GM12865 (cell line): ENCODE results near the gene AP1B1.

Experiments used
- DNase-seq: peaks from one replicate; pipeline ENCODE4 v3.0.0; 2010; ENCODE audit warnings: low read depth
- H3K4me3 ChIP-seq: 2 replicates; pipeline ENCODE4 v1.5.1; 2011; ENCODE audit warnings: mild to moderate bottlenecking, low read depth, low read length, control low read depth
- TF ChIP-seq, protein P1 (sequence below): IDR thresholded peaks from 2 replicates; pipeline ENCODE4 v1.5.1; 2011; ENCODE audit warnings: low read length, control low read depth, low read depth, inconsistent platforms; ENCODE audit not compliant: insufficient read depth; ENCODE audit errors: missing control alignments

AP1B1 gene

DNA sequence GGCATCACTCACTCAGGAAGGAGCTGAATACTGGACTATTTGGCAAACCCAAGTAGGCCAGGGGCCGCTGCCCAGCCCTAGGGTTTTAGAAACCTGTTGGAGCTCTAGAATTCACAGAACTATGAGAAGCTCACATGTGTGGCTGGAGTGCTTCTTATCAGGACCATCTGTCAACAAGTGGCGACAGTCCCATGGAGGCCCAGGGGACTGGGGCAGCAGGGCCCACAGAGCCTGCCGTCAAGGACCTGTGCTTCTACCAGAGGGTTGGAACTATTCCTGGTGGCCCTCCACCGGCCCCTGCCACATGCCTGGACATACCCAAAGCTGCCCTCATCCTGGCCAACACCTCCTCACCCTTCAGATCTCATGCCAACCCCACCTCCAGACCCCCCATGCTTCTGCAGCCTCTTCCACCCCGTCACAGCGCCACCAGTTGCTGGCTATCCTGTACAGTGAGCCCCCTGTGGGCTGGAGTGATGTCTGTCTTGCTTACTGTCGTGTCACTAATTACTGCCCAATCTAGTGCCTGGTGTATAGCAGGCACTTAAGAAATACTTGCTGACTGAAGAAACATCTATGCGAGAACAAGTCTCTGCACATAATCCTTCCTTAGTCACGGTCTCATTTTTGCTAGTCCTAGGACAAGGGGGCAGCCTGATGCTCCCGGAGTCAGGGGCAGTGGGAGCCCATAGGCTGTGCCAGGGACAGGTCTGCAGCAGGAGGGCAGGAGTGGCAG, 45.6 kb downstream of the AP1B1 start:
- TF ChIP-seq, protein P1, sequence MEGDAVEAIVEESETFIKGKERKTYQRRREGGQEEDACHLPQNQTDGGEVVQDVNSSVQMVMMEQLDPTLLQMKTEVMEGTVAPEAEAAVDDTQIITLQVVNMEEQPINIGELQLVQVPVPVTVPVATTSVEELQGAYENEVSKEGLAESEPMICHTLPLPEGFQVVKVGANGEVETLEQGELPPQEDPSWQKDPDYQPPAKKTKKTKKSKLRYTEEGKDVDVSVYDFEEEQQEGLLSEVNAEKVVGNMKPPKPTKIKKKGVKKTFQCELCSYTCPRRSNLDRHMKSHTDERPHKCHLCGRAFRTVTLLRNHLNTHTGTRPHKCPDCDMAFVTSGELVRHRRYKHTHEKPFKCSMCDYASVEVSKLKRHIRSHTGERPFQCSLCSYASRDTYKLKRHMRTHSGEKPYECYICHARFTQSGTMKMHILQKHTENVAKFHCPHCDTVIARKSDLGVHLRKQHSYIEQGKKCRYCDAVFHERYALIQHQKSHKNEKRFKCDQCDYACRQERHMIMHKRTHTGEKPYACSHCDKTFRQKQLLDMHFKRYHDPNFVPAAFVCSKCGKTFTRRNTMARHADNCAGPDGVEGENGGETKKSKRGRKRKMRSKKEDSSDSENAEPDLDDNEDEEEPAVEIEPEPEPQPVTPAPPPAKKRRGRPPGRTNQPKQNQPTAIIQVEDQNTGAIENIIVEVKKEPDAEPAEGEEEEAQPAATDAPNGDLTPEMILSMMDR, result no peak
- no peak for DNase-seq
- H3K4me3 ChIP-seq, result no peak overlapping the region

DNA sequence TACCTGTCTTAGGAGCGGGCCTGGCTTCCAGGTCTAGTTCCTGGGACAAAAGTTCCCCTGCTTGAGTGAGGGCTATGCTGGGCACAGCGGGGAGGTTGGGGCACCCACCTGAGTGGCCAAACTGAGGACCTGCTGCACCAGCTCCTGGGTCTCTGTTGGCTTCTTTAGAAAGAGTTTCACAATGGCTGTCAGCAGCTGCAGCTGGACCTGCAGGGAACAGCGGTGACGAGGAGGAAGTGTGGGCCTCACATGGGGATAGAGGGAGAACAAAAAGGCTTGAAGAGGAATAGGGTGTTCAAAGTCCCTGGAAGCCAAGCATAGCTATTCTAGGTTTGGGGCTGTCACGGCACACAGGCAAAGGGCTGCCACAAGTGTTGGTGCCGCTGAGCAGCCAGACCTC, 46.2 kb downstream of the AP1B1 start:
- no peak for DNase-seq

GRCh38 chr22:29341849-29342127, 46.6 kb downstream of the AP1B1 start:
- no peak overlapping the region for H3K4me3 ChIP-seq
- TF ChIP-seq, protein P1, result no peak
- no peak for DNase-seq

More for the DNA sequence above, 46.2 kb downstream of the AP1B1 start:
- TF ChIP-seq, protein P1, result no peak
- H3K4me3 ChIP-seq, result no peak overlapping the region

DNA sequence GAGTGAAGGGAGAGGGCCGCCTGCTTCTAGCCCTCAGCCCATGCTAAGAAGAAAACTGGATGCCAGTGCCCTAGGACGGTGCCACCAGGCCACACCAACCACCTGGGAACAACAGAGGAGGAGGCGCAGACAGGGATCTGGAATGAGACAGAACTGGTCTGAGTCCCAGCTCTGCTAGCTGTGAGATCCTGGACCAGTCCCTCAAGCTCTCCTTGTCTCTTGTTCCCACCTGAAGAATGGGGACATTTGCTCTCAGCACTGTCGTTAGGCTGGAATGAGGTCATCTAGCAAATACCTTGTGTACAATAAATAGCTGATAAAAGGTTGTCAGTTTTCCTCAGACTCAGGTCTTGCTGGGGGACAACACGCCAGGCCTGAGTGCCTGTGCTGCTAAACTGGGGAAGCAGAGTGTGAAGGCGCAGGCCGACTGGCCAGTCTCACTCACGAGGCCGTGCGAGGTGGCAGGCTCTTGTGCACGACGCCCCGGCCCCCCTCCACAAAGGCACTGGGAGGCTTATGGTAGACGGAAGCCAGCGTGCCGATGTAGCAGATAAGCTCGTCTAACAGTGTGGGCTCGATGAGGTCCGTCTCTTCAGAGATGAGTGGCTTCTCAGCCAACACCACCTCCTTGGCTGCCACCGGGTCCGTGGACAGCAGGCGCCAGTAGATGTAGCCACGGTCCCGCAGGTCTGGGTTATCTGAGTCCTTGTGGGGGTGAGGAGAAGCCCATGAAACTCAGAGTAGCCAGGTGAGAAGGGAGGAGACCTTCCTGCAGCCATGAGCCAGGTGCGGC, 47.1 kb downstream of the AP1B1 start:
- H3K4me3 ChIP-seq, result no peak overlapping the region
- DNase-seq, result no peak
- TF ChIP-seq, protein P1, result no peak

- H3K4me3 ChIP-seq, result no peak overlapping the region
- no peak for DNase-seq
- TF ChIP-seq, protein P1, result no peak
These were observed 47.8 kb downstream of the AP1B1 start for GRCh38 chr22:29340566-29340965.

DNA sequence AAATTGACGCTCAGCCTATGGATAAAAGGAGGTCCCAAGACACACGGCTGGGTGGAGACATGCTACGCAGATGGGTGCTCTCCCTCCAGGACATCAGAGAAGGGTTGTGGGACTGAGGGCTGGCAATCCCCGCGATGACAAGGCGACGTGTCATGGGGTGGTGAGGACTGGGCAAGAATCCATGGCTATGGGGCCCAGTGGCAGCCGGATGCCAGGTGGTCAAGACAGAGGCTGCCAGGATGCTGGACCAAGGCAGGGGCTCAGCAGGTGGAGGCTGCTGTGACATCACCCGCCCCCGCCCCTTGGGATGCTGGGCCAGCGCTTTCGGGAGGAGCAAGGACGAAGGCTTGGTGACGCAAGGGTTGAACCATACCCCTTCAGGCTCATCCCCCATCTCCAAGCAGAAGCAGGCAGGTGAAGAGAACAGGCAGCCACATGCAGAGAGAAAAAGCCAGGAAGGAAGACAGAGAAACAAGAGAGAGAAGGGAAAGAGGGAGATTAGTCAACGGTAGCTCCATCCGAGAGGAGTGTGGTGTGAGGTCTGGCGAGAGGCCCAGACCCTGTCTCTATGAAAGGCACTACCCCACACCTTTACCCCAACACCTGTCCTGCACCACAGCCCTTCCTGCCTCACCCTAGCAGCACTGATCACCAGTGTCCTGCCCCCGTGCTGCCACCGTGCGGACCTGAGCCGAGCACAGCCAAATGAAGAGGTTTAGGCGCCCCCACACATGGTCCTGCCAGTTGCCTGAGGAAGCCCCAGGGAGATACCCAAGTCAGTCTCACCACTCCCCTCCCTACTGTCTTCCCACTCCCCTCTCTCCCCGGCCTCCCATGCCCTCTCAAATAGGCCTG, 48.8 kb downstream of the AP1B1 start:
- no peak for DNase-seq
- H3K4me3 ChIP-seq, result no peak overlapping the region
- TF ChIP-seq, protein P1, result no peak
